Stimulated activated naive CD4-positive, alpha-beta T cell treated with Interleukin-2 at 50 U/mL for 16 hours (primary cell): Measurements from ENCODE around the gene WIPF3.

ENCODE experiments used
- DNase-seq: peaks from one replicate; lab custom pipeline; 2025; lab: John Stamatoyannopoulos, UW

Gene WIPF3

DNA sequence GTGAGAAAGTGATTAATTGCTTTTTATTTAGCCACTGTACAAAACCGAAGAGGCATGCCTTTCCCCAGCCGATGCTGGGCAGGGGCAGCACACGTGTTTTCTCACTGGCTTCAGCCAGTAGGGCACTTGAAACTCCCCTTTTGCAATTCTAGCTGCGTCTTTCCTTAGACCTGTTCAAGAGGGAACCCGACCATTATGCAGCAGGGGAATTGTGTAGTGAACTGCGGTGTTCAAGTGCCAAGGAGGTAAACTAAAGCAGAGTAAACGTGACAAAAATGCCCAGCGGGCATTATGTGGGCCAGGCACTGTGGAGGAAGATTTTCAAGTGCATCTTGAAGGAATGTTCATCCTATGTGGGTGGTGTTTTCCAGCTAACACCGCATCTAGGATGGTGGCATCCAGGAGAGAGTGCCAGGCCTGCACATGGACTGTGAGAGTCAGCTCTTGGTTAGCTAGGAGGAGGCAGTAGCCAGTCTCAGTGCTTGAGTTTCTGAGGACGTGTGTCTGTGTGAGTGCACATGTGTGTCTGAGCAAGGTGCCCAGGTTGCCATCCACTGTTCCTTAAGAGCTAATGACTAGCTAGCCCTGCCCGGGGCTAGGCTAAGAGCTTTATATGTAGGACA is 3.3 kb downstream of the WIPF3 start:
- DNase-seq = no peak

DNA sequence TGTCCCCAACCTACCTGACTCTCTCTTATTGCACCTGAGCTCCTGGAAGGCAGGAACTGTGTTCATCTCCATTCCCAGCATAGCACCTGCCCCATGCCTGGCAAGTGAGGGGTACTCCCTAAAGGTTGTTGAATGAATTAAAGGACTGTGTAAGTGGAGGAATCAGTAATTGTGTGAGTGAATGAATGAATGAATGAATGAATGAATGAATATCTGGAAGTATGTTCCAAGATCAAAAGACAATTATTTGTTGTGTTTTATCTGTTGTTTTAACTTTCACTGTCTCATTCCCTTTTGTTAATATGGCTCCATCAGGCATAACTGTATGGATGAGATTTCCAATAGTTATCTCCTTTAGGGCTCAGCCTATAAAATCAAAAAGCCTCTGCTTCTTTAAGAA is 4.0 kb downstream of the WIPF3 start:
- DNase-seq = no peak

DNA sequence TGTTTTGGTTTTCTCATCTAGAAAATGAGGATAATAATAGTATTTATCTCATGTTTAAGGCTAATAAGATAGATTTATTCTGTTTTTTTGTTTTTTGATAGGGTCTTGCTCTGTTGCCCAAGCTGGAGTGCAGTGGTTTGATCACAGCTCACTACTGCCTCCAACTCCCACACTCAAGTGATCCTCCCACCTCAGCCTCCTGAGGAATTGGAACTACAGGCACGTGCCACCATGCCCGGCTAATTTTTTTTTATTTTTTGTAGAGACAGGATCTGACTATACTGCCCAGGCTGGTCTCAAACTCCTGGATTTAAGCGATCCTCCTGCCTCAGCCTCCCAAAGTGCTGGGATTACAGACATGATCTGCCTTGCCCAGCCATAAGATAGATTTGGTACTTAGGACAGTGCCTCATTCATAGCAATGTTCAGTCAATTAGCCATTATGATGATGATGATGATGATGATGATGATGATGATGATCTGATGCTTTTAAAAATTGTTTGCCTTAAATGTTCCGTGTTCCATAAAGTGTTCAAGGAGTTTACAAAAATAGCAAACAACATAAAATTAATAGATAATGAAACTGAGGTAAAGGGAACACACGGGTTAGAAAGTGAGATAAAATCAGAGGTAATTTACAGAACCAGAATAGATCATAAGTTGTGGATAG is 4.6 kb downstream of the WIPF3 start:
- DNase-seq = no peak

GRCh38 chr7:29811586-29811985 is 5.3 kb downstream of the WIPF3 start:
- no peak for DNase-seq

- no peak for DNase-seq
Measured at GRCh38 chr7:29812185-29812876, 6.0 kb downstream of the WIPF3 start.

DNA sequence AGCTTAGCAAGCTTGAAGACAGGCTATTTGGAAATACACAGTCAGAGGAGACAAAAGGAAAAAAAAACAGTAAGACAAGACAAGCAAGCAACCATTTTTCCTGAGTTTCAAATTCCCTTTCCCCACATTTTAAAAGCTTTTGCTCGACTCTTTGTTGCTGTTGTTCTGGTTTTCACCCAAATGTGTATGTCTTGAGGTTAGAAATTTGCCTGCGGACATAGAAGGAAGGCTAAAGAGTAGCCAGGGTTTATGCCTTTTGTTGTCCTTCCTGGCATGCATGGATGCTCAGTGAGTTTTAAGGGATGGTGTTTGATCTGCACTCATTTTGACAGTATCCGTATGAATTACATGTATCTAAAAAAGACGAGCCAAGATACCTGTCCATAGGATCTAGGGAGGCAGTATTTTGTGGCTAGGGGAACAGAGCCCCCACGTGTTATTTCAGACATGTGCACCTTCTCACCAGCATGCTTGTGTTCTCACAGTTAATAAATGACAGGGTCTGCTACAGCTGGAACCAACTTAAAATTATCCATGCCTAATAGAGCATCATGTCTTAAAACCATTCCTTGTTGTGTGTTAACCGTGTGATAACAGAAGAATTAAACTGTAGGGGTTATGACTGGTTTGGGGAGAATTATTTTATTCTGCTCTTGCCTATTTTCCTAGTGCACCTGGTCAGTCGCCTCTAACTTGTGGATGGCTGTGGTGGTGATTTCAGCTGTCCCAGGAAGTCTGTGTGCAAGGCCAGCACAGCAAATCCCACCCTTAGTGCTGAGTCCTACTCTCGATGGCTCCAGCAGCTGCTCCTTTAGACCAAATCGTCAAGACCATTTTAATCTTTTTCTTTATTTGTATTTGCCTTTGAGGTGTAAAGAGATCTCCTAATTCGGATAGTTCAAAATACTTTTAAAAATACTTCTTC is 9.1 kb downstream of the WIPF3 start:
- no peak for DNase-seq

- no peak for DNase-seq
Measured at GRCh38 chr7:29818308-29818707, 12.0 kb downstream of the WIPF3 start.

- DNase-seq = no peak
Measured at GRCh38 chr7:29825775-29826529, 19.6 kb downstream of the WIPF3 start.

- DNase-seq = no peak
Measured at GRCh38 chr7:29826530-29826822, 20.2 kb downstream of the WIPF3 start.

- no peak for DNase-seq
Measured at GRCh38 chr7:29826904-29827303, 20.6 kb downstream of the WIPF3 start.

GRCh38 chr7:29831705-29832104 is 25.4 kb downstream of the WIPF3 start:
- no peak for DNase-seq

DNA sequence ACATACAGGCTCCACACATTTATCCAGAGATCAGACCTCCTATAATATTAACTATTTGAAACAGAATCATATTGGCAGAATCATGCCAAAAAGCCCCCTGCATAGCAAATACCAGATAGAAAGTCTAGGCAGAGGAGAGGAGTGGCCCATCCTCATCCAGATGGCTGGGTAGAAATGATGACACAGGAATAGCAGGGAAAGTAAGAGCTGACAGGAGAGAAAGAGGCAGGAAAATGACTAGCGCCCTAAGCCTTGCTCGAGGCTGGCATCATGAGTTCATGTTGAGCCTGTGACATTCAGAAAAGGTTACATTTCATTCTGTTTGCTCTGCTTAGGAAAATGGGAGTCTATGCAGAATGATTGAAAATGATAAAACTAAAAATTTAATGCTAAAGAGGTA is 27.6 kb downstream of the WIPF3 start:
- DNase-seq = no peak

DNA sequence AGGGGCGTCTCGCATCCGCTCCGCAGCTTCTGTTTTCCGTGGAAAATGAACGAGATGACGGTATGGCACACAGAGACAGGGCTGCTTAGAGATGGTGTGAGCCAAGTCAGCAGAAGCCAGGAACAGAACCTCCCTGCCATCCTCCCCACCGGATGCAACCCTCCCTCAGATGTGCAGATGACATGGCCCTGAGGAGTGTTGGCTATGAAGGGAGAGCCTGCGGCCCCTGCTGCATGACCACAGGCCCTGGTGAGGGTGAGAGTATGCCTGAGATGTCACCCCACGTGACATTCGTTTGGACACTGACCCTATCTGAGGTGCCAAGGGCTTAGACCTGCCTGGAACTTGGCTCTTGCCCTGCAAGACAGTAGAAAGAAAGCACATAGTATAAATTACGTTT is 29.4 kb downstream of the WIPF3 start:
- DNase-seq = no peak

GRCh38 chr7:29839302-29839701 is 33.0 kb downstream of the WIPF3 start:
- no peak for DNase-seq

DNA sequence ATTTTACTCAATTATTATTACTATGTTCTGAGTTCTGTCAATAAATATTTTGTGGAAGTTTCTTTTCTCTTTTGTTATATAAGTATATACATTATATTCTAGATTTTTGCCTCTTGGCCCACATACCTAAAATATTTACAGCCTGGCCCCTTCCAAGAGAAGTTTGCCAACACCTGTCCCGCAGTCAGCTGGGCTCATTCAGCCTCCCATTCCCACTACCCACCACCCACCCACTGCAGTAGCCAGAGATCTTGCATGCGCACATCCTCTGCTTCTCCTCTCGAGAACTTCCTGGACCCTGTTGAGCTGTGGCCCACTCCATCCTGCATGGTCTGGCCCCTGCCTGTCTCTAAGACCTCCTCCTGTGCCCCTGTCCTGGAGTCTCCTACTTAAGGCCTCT is 33.6 kb downstream of the WIPF3 start:
- DNase-seq = no peak

GRCh38 chr7:29840701-29841100 is 34.4 kb downstream of the WIPF3 start:
- no peak for DNase-seq

GRCh38 chr7:29841926-29842701 is 35.8 kb downstream of the WIPF3 start:
- no peak for DNase-seq

DNA sequence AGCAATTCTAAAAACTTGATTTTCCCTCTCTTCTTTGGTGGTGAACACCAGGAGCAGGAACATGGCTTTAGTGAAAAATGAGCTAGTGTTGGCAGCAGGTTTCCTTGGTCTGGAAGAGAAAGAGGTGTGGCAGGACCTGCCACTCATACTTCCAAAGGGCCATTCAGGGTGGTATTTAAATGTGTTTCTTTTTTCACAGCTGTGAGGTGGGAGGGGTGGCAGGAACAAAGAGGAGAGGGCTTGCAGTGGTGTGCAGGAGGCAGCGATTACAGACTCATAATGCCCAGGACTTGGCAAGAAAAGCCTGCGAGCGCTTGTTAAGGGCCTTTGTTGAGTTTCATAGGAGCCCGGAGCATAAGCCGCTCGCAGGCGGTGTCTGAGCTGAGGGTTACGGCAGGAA is 36.8 kb downstream of the WIPF3 start:
- DNase-seq = no peak

DNA sequence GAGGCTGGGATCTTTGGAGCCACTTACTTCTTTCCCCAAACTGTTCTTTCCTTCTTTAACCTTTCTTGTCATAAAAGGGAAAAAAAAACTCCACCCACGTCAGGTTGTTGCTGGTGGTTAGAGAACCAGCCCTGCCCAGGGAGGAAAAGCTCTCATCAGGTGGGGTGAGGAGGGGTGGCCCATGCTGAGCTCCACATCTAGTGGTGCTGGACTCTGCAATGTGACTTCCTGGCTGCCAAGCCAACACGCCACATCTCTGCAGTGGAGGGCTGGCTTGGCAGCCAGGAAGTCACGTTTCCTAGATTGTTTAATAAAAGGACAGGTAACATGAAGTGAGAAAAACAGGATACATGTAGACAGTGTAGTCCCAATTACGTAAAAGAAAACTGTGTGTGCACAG is 37.4 kb downstream of the WIPF3 start:
- no peak for DNase-seq

DNA sequence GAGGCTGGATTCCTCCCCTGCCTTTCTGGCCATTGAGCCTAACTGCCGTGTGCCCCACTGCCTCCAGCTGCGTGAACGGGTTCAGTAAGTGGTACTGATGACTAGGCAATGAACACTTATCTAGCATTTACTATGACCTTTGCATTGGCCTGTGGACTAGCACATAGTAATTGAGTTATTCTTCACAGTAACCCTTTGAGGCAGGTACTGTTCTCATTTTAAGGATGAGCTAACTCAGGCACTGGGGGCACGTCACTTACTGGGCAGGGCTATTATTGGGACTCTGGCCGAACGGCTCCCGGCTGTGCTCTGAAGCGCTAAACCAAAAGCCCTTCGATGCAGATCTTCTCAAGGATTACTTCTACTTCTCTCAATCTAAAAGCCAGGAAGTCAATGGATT is 38.3 kb downstream of the WIPF3 start:
- DNase-seq = no peak

- DNase-seq = no peak
Measured at GRCh38 chr7:29847496-29847895, 41.2 kb downstream of the WIPF3 start.
